HepG2 (cell line): ENCODE data around the gene LYPD3. TPM values are rescaled to one million over a fixed set of nuclear protein-coding genes. Genes with fewer than 3 reads are reported as not detected.

ENCODE experiments used
- ATAC-seq: fragments of 200-7000 bp; cut with Tn5 transposase; 3 replicates; pipeline ENCODE4 v1.9.1; 2020; ENCODE audit warnings: mild to moderate bottlenecking, moderate library complexity
- BruUV-seq: library from RNA; stranded (reverse); fragments of 400-500 nt; replicated peaks from 2 replicates; lab custom pipeline; 2021; lab: Mats Ljungman, UMichigan
- CTCF ChIA-PET: fragments of 300-600 bp; formaldehyde crosslinking; extraction: SDS; loops from one replicate; lab custom pipeline; 2021; ENCODE audit warnings: low total read pairs, inconsistent platforms, low intra/inter-chr PET ratio; lab: Yijun Ruan, JAX
- POLR2A ChIA-PET: fragments of 350-600 bp; sonication (Branson Sonifier 250); formaldehyde crosslinking; loops from one replicate; lab custom pipeline; 2020; ENCODE audit warnings: antibody characterized with exemption, inconsistent platforms; lab: Yijun Ruan, JAX
- DNase-seq: peaks from one replicate; pipeline ENCODE4 v3.0.0-alpha.2; 2015; ENCODE audit warnings: low spot score
- FAIRE-seq: peaks from 3 replicates; lab custom pipeline; 2011; peaks lifted over from hg19 to GRCh38; lab: Jason Lieb, UNC
- H2AFZ ChIP-seq: one replicate; pipeline ENCODE4 v1.6.1; 2011; ENCODE audit warnings: low read length, inconsistent platforms
- H3K27ac ChIP-seq: fragments of 300-600 bp; 3 replicates; pipeline ENCODE4 v1.8.0; 2011; ENCODE audit warnings: mixed run types, mild to moderate bottlenecking, mixed read lengths, low read length, inconsistent platforms; ENCODE audit not compliant: insufficient read depth; ENCODE audit errors: extremely low read length
- H3K27me3 ChIP-seq, 2 experiments: fragments of 200-600 bp in 1 of 2; 2 replicates in 1 of 2; 3 replicates in 1 of 2; pipeline versions ENCODE4 v1.6.0 to v1.8.0; 2011; ENCODE audit warnings: low read length in 2 of 2, mild to moderate bottlenecking in 2 of 2, moderate library complexity in 2 of 2, inconsistent platforms in 1 of 2; ENCODE audit not compliant: insufficient read depth in 2 of 2, control insufficient read depth in 1 of 2
- H3K36me3 ChIP-seq, 2 experiments: fragments of 200-600 bp in 1 of 2; replicated peaks in 1 of 2; 2 replicates in 1 of 2; 3 replicates in 1 of 2; pipeline versions ENCODE4 v1.5.1 to v1.8.0; 2011; ENCODE audit warnings: low read length in 2 of 2, inconsistent platforms in 1 of 2; ENCODE audit not compliant: insufficient read depth in 2 of 2, control insufficient read depth in 1 of 2
- H3K4me1 ChIP-seq: 2 replicates; pipeline ENCODE4 v1.5.1; 2012; ENCODE audit warnings: low read length, inconsistent platforms; ENCODE audit not compliant: insufficient read depth
- H3K4me2 ChIP-seq: 2 replicates; pipeline ENCODE4 v1.6.0; 2011; ENCODE audit warnings: low read depth, low read length, inconsistent platforms
- H3K4me3 ChIP-seq, 3 experiments: fragments of 200-600 bp in 1 of 3; sonication (generic), shearing (Covaris generic) in 1 of 3; replicated peaks in 1 of 3; 2 replicates each; pipeline ENCODE4 v1.5.1; 2011 to 2016; ENCODE audit warnings: low read length in 3 of 3, inconsistent platforms in 2 of 3, low read depth in 2 of 3, mild to moderate bottlenecking in 2 of 3, control low read depth in 1 of 3, mixed read lengths in 1 of 3; ENCODE audit not compliant: insufficient read depth in 1 of 3
- H3K79me2 ChIP-seq: one replicate; pipeline ENCODE4 v1.6.1; 2011; ENCODE audit warnings: low read length, inconsistent platforms; ENCODE audit not compliant: insufficient read depth
- H3K9ac ChIP-seq: 2 replicates; pipeline ENCODE4 v1.6.0; 2011; ENCODE audit warnings: mild to moderate bottlenecking, low read depth, low read length, inconsistent platforms; ENCODE audit not compliant: insufficient read depth
- H3K9me3 ChIP-seq: 2 replicates; pipeline ENCODE4 v1.5.1; 2012; ENCODE audit warnings: mild to moderate bottlenecking, low read length
- H4K20me1 ChIP-seq: 2 replicates; pipeline ENCODE4 v1.6.0; 2011; ENCODE audit warnings: inconsistent platforms, mild to moderate bottlenecking, low read length, moderate library complexity; ENCODE audit not compliant: insufficient read depth
- ARID5B ChIP-seq: IDR thresholded peaks from 2 replicates; pipeline ENCODE4 v1.4.0; 2020; ENCODE audit warnings: mild to moderate bottlenecking, missing genetic modification reagents
- CCAR2 ChIP-seq: fragments of 200-400 bp; formaldehyde crosslinking; optimal IDR thresholded peaks from 2 replicates; pipeline ENCODE3; 2018; ENCODE audit warnings: low read depth, mild to moderate bottlenecking, low read length, moderate library complexity
- IRF1 ChIP-seq: sonication (generic); formaldehyde crosslinking; IDR thresholded peaks from 2 replicates; pipeline ENCODE4 v1.4.0; 2020; ENCODE audit warnings: low read depth, mild to moderate bottlenecking, missing genetic modification reagents
- NFKB2 ChIP-seq: sonication (generic); formaldehyde crosslinking; IDR thresholded peaks from 2 replicates; pipeline ENCODE4 v1.4.0; 2020; ENCODE audit warnings: missing genetic modification reagents, borderline replicate concordance
- NFYC ChIP-seq: IDR thresholded peaks from 2 replicates; pipeline ENCODE4 v1.6.1; 2016; ENCODE audit warnings: missing genetic modification reagents, missing compliant biosample characterization
- POGK ChIP-seq: sonication (generic); formaldehyde crosslinking; conservative IDR thresholded peaks from 2 replicates; pipeline ENCODE4 v1.8.0; 2022; ENCODE audit warnings: mild to moderate bottlenecking, moderate library complexity, missing genetic modification reagents
- SATB2 ChIP-seq: sonication (generic); formaldehyde crosslinking; IDR thresholded peaks from 2 replicates; pipeline ENCODE4 v1.5.0; 2020; ENCODE audit warnings: missing genetic modification reagents
- ZNF674 ChIP-seq: sonication (generic); formaldehyde crosslinking; IDR thresholded peaks from 2 replicates; pipeline ENCODE4 v1.5.0; 2020; ENCODE audit warnings: low read depth, mild to moderate bottlenecking, missing genetic modification reagents
- ZNF703 ChIP-seq: sonication (generic); formaldehyde crosslinking; IDR thresholded peaks from 2 replicates; pipeline ENCODE4 v1.5.1; 2020; ENCODE audit warnings: missing genetic modification reagents, mild to moderate bottlenecking, moderate library complexity, borderline replicate concordance
- ZNF772 ChIP-seq: sonication (generic); formaldehyde crosslinking; IDR thresholded peaks from 2 replicates; pipeline ENCODE4 v1.5.0; 2020; ENCODE audit warnings: mild to moderate bottlenecking, missing genetic modification reagents
- WGBS: methylation state at CpG from one replicate; pipeline ENCODE4 v1.1.6; 2017; ENCODE audit warnings: low lambda C conversion rate; 5-methylcytosine and 5-hydroxymethylcytosine counted together
- in situ Hi-C: cut with HindIII; loops from 2 replicates; pipeline ENCODE4 v1.10.0; 2017; ENCODE audit warnings: low pct_unique_long_range_greater_than_20kb; ENCODE audit not compliant: extremely low pct_ligation_motif_present
- intact Hi-C: fragments of 100-400 bp; cut with micrococcal nuclease; formaldehyde crosslinking; loops from one replicate; pipeline ENCODE4 v1.10.0; 2022; ENCODE audit not compliant: unreplicated experiment
- polyA plus RNA-seq, 8 experiments: library from polyadenylated mRNA; depleted of rRNA in 3 of 8; stranded (reverse) in 7 of 8; unstranded in 1 of 8; fragments of >200 nt; fragmentation: Illumina TruSeq in 4 of 8; extraction: Trizol in 4 of 8; gene quantifications; 2 replicates each; pipeline versions ENCODE4 v1.2.1 to v1.2.3, GENCODE V29; 2011 to 2016; ENCODE audit warnings: low read depth in 4 of 8, missing spikeins in 1 of 8, mixed read lengths in 1 of 8; ENCODE audit not compliant: insufficient read depth in 1 of 8
- total RNA-seq, 5 experiments: library from RNA; depleted of rRNA; stranded (reverse); fragments of >200 nt; fragmentation: Illumina TruSeq; extraction: Trizol; gene quantifications; 2 replicates each; pipeline ENCODE4 v1.2.3, GENCODE V29; 2016; ENCODE audit warnings: low read depth in 1 of 5

The LYPD3 gene
- total and polyA plus RNA-seq, 2 of the 13 experiments (the other 11 are each of a cell fraction or from before 2014, with no cell fraction given) = 0.51 to 1.5 TPM

- ChIA-PET POLR2A (no interaction called here), CTCF (no interaction called here)
- ATAC-seq (no peak), DNase-seq (no peak), FAIRE-seq (no peak)
- H3K27me3 ChIP-seq = 0 out of 5 replicates have a peak, but pooled peaks cover 0 to 5% of the 10 kb centered on the region in 2 experiments
- H3K4me3 ChIP-seq = no peak overlapping the region
- BruUV-seq = no TSS peak
- H3K9me3 ChIP-seq = no peaks in the 10 kb centered on the region
- H4K20me1 ChIP-seq = no peaks in the 10 kb centered on the region
- in situ Hi-C loops = no loop called here
- intact Hi-C loops = no loop called here
- H3K27ac ChIP-seq = no peak overlapping the region
- H3K4me2 ChIP-seq = no peak overlapping the region
- H3K4me1 ChIP-seq = no peaks in the 10 kb centered on the region
- no peaks in the 10 kb centered on the region for H3K36me3 ChIP-seq
- no peak for TF ChIP-seq NFKB2 (CRISPR knock-in tag)
- TF ChIP-seq ARID5B (CRISPR knock-in tag) = no peak
- no peak for TF ChIP-seq CCAR2
- TF ChIP-seq ZNF674 (CRISPR knock-in tag) = no peak
- no peak for TF ChIP-seq IRF1
- no peak for TF ChIP-seq POGK
- TF ChIP-seq ZNF703 = no peak
- no peak for TF ChIP-seq SATB2 (CRISPR knock-in tag)
- no peak for TF ChIP-seq NFYC (CRISPR knock-in tag)
- no peak for TF ChIP-seq ZNF772 (CRISPR knock-in tag)
- no peaks in the 10 kb centered on the region for H3K79me2 ChIP-seq
- WGBS = 45% methylated on average over 5 of the region's 5 CpGs
- H3K9ac ChIP-seq = no peak overlapping the region
- no peak overlapping the region for H2AFZ ChIP-seq
These were observed 41.6 kb downstream of the LYPD3 start for GRCh38 chr19:43423779-43424178.
